HG03565 (cell line): ENCODE results near the gene CADM2.
"Not testable (repeated sequence)": the region's sequence is repeated elsewhere in the genome, so short reads cannot be mapped to it uniquely, and the experiment has no call there.

Source experiments
- ATAC-seq: cut with Tn5 transposase; IDR thresholded peaks from one replicate; pipeline ENCODE4 v1.9.1; 2021; ENCODE audit warnings: mild to moderate bottlenecking, moderate library complexity; ENCODE audit not compliant: unreplicated experiment

CADM2 gene

GRCh38 chr3:85433319-85433718, 474.5 kb downstream of the CADM2 start:
- no peak for ATAC-seq

DNA sequence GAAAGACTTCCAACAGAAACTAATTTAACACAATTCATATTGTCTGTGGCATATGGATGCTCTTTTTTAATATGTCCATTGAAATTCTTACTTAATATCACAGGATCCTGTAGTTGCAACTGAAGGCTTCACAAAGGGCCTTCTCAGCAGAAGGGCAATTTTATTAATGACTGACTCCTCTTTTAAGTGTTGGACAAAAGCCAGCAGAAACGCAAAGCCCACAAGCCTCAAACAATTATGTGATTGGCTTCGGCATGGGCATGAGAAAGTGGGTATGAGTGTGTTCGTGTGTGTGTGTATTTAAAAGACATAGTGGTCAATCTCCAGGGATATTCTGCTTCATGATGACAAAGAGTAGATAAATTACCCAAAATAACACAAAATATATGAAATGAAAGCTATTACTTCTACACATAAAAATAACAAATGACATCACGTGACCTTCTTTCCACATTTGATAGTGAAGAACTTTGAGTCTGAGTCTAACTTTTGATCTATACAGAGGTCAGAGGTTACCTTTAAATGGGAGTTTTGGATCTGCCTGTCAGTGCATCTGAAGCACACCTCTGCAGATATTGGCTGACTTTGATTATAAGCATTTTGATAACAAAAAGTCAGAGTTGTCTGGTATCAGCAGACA, 496.9 kb downstream of the CADM2 start:
- ATAC-seq, result no peak

- no peak for ATAC-seq
Observed at GRCh38 chr3:85474241-85474640, 515.5 kb downstream of the CADM2 start.

- ATAC-seq, result no peak
Observed at GRCh38 chr3:85475346-85475745, 516.6 kb downstream of the CADM2 start.

GRCh38 chr3:85476891-85477495, 518.2 kb downstream of the CADM2 start:
- ATAC-seq, result no peak

DNA sequence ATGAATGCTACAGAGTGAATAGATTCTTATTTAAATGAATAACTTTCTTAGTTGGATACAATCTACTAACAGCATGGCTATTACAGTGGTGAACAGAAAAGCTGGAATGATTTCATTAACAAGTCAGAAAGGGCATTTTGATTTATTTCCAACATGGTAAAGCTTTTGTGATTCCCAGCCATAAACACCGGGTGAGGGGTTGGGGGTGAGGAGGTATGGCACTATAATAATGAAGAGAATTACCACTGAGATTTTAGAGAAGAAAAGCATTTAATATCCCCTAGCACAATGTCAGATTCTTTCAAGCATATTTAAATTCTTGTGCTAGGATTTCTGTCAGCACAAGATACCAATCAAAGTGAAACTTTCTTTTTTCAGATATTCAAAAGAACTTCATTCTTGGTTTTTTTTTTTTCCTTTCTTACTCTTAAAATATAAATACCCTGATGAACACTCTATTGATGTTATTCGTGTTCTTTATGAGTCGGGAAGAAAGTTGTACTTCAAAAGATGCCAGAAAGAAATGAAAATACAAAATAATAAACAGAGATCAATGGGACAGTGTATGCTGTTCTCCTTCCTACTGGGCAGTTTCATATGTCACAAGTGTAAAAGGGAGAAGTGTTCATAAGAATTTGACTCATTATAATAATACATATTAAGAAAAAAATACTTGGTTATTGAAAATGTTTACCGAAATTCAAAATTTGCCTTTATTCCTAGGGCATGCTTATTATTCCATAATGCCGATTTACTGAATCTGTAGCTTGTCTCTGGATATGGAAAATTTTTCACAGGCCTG, 522.8 kb downstream of the CADM2 start:
- ATAC-seq, result no peak

DNA sequence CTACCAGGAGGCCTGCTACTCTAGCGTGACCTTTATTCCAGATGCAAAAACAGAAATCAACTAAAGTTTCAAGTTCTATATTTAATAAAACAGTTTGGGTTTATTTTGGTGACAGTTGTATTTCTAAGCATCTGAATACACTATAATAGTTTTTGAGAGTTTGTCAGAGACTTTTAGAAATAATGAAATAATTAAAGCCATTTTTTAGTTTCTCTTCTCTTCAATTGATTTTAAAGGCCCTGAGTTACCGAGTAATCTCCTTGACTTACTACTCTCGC, 523.4 kb downstream of the CADM2 start:
- no peak for ATAC-seq

DNA sequence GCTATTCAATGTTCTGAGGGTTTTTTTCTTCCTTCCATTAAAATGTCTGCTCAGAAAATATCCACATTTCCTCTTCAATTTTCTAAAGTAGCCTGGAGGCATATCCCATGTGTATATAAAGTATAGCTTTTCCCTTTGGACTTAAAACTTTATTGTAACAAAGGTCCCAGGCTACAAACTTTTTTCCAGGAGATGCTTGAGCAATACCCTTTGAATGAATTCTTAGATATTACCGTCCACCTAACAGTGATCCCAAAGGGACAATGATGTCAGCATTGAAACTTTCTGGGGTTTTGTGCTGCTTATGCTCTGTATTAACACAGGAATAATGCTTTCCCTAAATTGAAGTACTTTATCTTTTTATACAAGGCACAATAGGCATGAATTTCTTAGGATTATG, 525.2 kb downstream of the CADM2 start:
- ATAC-seq, result no peak

- no peak for ATAC-seq
Observed at GRCh38 chr3:85487375-85487774, 528.6 kb downstream of the CADM2 start.

DNA sequence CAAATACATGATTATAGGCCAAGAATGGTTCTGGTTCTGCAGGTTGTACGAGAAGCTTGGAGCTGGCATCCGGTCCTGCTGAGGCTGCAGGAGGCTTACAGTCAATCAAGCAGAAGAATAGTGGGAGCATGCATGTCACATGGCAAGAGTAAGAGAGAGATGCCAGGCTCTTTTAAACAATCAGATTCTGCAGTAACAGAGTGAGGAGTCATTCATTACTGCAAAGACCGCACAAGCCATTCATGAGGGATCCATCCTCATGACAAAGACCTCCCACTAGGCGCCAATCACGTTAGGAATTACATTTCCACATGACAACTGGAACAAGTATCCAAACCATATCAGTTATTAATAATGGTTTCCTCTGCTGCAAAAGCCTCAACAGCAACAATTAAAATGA, 536.8 kb downstream of the CADM2 start:
- no peak for ATAC-seq

GRCh38 chr3:85498177-85498576, 539.4 kb downstream of the CADM2 start:
- ATAC-seq, result no peak

GRCh38 chr3:85502148-85502875, 543.5 kb downstream of the CADM2 start:
- ATAC-seq, result no peak

DNA sequence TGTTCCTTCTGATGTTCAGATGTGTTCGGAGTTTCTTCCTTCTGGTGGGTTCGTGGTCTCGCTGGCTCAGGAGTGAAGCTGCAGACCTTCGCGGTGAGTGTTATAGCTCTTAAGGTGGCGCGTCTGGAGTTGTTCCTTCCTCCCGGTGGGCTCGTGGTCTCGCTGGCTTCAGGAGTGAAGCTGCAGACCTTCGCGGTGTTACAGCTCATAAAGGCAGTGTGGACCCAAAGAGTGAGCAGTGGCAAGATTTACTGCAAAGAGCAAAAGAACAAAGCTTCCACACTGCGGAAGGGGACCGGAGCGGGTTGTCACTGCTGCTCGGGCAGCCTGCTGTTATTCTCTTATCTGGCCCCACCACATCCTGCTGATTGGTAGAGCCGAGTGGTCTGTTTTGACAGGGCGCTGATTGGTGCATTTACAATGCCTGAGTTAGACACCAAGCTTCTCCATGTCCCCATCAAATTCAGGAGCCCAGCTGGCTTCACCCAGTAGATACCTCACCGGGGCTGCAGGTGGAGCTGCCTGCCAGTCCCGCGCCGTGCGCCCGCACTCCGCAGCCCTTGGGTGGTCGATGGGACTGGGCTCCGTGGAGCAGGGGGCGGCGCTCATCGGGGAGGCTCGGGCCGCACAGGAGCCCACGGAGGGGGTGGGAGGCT, 545.5 kb downstream of the CADM2 start:
- ATAC-seq, result not testable (repeated sequence)

- ATAC-seq, result not testable (repeated sequence)
Observed at GRCh38 chr3:85504785-85505511, 546.2 kb downstream of the CADM2 start.

GRCh38 chr3:85507052-85507451, 548.3 kb downstream of the CADM2 start:
- ATAC-seq, result not testable (repeated sequence)

- no peak for ATAC-seq
Observed at GRCh38 chr3:85508659-85509058, 549.9 kb downstream of the CADM2 start.

DNA sequence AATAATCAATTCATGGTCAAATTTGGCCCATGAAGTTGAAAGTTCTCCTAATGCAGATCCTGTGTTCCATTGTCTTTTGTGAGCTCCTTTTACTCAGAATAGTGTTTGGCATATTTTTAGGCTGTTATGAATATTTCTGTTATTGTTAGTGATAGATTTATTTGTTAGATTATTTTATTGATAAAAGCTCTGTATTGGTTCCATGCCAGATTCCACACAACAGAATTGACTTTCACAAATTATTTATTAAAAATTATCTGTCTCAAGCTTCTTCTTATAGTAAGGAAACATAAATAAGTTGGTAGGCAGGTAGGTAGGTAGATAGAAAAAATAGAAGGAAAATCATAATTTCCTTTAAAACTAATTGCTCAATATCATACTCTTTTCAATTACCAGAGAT, 557.4 kb downstream of the CADM2 start:
- ATAC-seq, result no peak

- no peak for ATAC-seq
Observed at GRCh38 chr3:85524104-85524503, 565.3 kb downstream of the CADM2 start.

DNA sequence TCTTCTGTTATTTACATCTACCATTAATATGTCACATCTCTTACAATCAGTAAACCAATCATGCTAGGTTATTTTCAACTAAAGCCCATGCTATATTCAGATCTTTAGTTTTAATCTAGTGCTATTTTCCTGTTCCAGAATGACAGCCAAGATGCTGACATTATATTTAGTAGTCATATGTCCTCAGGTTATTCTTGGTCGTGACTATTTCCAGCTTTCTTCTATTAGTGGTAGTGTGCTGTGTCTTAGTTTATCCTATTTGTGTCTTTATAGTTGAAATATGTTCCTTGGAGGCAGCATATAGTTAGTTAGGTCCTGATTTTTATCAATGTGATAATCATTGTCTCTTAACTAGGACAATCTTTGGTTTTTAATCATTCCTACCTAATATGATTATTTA, 566.5 kb downstream of the CADM2 start:
- no peak for ATAC-seq

DNA sequence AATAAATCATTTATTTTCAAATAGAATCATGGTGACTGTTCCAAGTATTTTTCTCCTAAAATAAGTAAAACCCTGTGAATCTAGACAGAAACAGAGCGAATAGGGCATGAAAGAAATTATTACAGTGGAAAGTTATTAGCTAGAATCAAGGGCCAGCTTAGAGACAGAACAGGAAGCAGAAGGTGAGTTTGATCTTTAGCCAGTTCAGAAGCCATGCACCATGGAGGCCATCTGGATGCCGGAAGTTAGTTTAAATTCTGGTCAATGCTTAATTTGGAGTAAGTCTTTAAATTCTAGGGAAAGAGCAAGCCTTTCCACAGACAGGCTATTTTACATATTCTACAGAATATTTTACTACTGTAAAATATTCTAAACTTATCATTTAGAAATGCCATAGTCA, 574.8 kb downstream of the CADM2 start:
- no peak for ATAC-seq

- ATAC-seq, result no peak
Observed at GRCh38 chr3:85535517-85535916, 576.7 kb downstream of the CADM2 start.
